C4-2B (cell line): ENCODE measurements around the gene TRPC4AP.

Source experiments
- H3K27ac ChIP-seq: fragments of 450-650 bp; 2 replicates; pipeline ENCODE4 v1.5.1; 2017
- CTCF ChIP-seq: fragments of 450-650 bp; conservative IDR thresholded peaks from 2 replicates; pipeline ENCODE4 v1.5.1; 2017; ENCODE audit warnings: mild to moderate bottlenecking
- ZFX ChIP-seq: fragments of 450-650 bp; IDR thresholded peaks from 2 replicates; pipeline ENCODE4 v1.6.1; 2017

TRPC4AP gene

GRCh38 chr20:34999021-34999451 lies 93.6 kb downstream of the TRPC4AP start:
- no peak overlapping the region for H3K27ac ChIP-seq
- no peak for TF ChIP-seq ZFX

- no peak overlapping the region for H3K27ac ChIP-seq
- no peak for TF ChIP-seq ZFX
- TF ChIP-seq CTCF: no peak
Observed at GRCh38 chr20:34998331-34998950, 94.2 kb downstream of the TRPC4AP start.

- no peak for TF ChIP-seq ZFX
- TF ChIP-seq CTCF: no peak
- H3K27ac ChIP-seq: no peak overlapping the region
Observed at GRCh38 chr20:34997774-34998173, 94.8 kb downstream of the TRPC4AP start.

GRCh38 chr20:34997131-34997561 lies 95.5 kb downstream of the TRPC4AP start:
- no peak for TF ChIP-seq ZFX
- TF ChIP-seq CTCF: no peak
- no peak overlapping the region for H3K27ac ChIP-seq

- TF ChIP-seq CTCF: no peak
- no peak for TF ChIP-seq ZFX
- no peak overlapping the region for H3K27ac ChIP-seq
Observed at GRCh38 chr20:34996243-34997028, 96.2 kb downstream of the TRPC4AP start.

GRCh38 chr20:34995696-34996095 lies 96.9 kb downstream of the TRPC4AP start:
- TF ChIP-seq ZFX: no peak
- TF ChIP-seq CTCF: no peak
- H3K27ac ChIP-seq: no peak overlapping the region

- no peak for TF ChIP-seq ZFX
- TF ChIP-seq CTCF: no peak
- H3K27ac ChIP-seq: no peak overlapping the region
Observed at GRCh38 chr20:34995192-34995591, 97.4 kb downstream of the TRPC4AP start.
